Measurements from ENCODE around the gene CHMP4B. TPM values are rescaled to one million over a fixed set of nuclear protein-coding genes. Genes with fewer than 3 reads are reported as not detected.

Gene CHMP4B
- total RNA-seq, 4 donors from 2014 or later, result 90.8 to 116 (median 100) TPM

GRCh38 chr20:33820362-33820761 is 9.2 kb downstream of the CHMP4B start:
- Histone ChIP-seq H3K4me3 (no peak overlapping the region), H3K4me1 (peaks cover 52 to 83% (median 77%) of the 10 kb centered on the region in 4 donors), H3K36me3 (peaks cover 0 to 11% (median 2%) of the 10 kb centered on the region in 4 donors), H3K27me3 (no peaks in the 10 kb centered on the region), H3K27ac (replicated peaks in 1 of 4) (no peak overlapping the region), H3K9me3 (no peaks in the 10 kb centered on the region)
- intact Hi-C loops (cut with DNase I), result no loop called here
- WGBS, result 83% methylated on average over 1 of the region's 1 CpG
- no peak for TF ChIP-seq CTCF (IDR thresholded peaks at IDR 0.05)
- no peak for DNase-seq (ENCODE audit: extremely low spot score)

- 63% methylated on average over 4 of the region's 4 CpGs for WGBS
- Histone ChIP-seq H3K4me3 (no peak overlapping the region), H3K4me1 (peaks cover 57 to 86% (median 82%) of the 10 kb centered on the region in 4 donors), H3K36me3 (peaks cover 0 to 5% (median 0%) of the 10 kb centered on the region in 4 donors), H3K27me3 (no peaks in the 10 kb centered on the region), H3K9me3 (no peaks in the 10 kb centered on the region), H3K27ac (replicated peaks in 1 of 4) (no peak overlapping the region)
- intact Hi-C loops (cut with DNase I), result no loop called here
- no peak for DNase-seq (ENCODE audit: extremely low spot score)
- TF ChIP-seq CTCF (IDR thresholded peaks at IDR 0.05), result no peak
- no peak for TF ChIP-seq EP300 (IDR thresholded peaks at IDR 0.05)
- TF ChIP-seq POLR2AphosphoS5 (IDR thresholded peaks at IDR 0.05), result no peak
- TF ChIP-seq POLR2A (IDR thresholded peaks at IDR 0.05; ENCODE audit: low read depth), result no peak
Observed at GRCh38 chr20:33821270-33821836, 10.2 kb downstream of the CHMP4B start.

GRCh38 chr20:33822423-33822822 is 11.3 kb downstream of the CHMP4B start:
- no peak for TF ChIP-seq POLR2A (IDR thresholded peaks at IDR 0.05; ENCODE audit: low read depth)
- TF ChIP-seq CTCF (IDR thresholded peaks at IDR 0.05), result no peak
- TF ChIP-seq POLR2AphosphoS5 (IDR thresholded peaks at IDR 0.05), result no peak
- no peak for TF ChIP-seq EP300 (IDR thresholded peaks at IDR 0.05)
- no peak for DNase-seq (ENCODE audit: extremely low spot score)
- H3K9me3 ChIP-seq, result no peaks in the 10 kb centered on the region
- no peaks in the 10 kb centered on the region for H3K27me3 ChIP-seq
- H3K27ac ChIP-seq (replicated peaks in 1 of 4), result no peak overlapping the region
- no peak overlapping the region for H3K4me3 ChIP-seq
- WGBS, result 83% methylated on average over 2 of the region's 5 CpGs
- H3K4me1 ChIP-seq, result peaks cover 64 to 86% (median 83%) of the 10 kb centered on the region in 4 donors
- intact Hi-C loops (cut with DNase I), result no loop called here
- H3K36me3 ChIP-seq, result peaks cover 0 to 5% (median 0%) of the 10 kb centered on the region in 4 donors

GRCh38 chr20:33822991-33823390 is 11.8 kb downstream of the CHMP4B start:
- intact Hi-C loops (cut with DNase I), result no loop called here
- Histone ChIP-seq H3K36me3 (peaks cover 0 to 5% (median 0%) of the 10 kb centered on the region in 4 donors), H3K27me3 (no peaks in the 10 kb centered on the region), H3K4me3 (no peak overlapping the region), H3K27ac (replicated peaks in 1 of 4) (no peak overlapping the region), H3K4me1 (peaks cover 66 to 86% (median 83%) of the 10 kb centered on the region in 4 donors), H3K9me3 (no peaks in the 10 kb centered on the region)
- no peak for DNase-seq (ENCODE audit: extremely low spot score)
- WGBS, result 98% methylated on average over 5 of the region's 5 CpGs
- TF ChIP-seq POLR2A (IDR thresholded peaks at IDR 0.05; ENCODE audit: low read depth) (no peak), CTCF (IDR thresholded peaks at IDR 0.05) (no peak), EP300 (IDR thresholded peaks at IDR 0.05) (no peak), POLR2AphosphoS5 (IDR thresholded peaks at IDR 0.05) (no peak)

- Histone ChIP-seq H3K27me3 (no peaks in the 10 kb centered on the region), H3K27ac (replicated peaks in 1 of 4) (no peak overlapping the region), H3K36me3 (peaks cover 0 to 5% (median 0%) of the 10 kb centered on the region in 4 donors), H3K4me1 (peaks cover 78 to 86% (median 83%) of the 10 kb centered on the region in 4 donors), H3K4me3 (no peak overlapping the region), H3K9me3 (no peaks in the 10 kb centered on the region)
- 100% methylated on average over 1 of the region's 1 CpG for WGBS
- intact Hi-C loops (cut with DNase I), result no loop called here
- no peak for TF ChIP-seq EP300 (IDR thresholded peaks at IDR 0.05)
- TF ChIP-seq POLR2AphosphoS5 (IDR thresholded peaks at IDR 0.05), result no peak
- TF ChIP-seq CTCF (IDR thresholded peaks at IDR 0.05), result no peak
- no peak for TF ChIP-seq POLR2A (IDR thresholded peaks at IDR 0.05; ENCODE audit: low read depth)
- DNase-seq (ENCODE audit: extremely low spot score), result no peak
Observed at GRCh38 chr20:33824852-33825251, 13.7 kb downstream of the CHMP4B start.

Measured in esophagus muscularis mucosa (tissue), 4 donors.